Measurements from ENCODE around the gene ANXA2.

ANXA2 gene

DNA sequence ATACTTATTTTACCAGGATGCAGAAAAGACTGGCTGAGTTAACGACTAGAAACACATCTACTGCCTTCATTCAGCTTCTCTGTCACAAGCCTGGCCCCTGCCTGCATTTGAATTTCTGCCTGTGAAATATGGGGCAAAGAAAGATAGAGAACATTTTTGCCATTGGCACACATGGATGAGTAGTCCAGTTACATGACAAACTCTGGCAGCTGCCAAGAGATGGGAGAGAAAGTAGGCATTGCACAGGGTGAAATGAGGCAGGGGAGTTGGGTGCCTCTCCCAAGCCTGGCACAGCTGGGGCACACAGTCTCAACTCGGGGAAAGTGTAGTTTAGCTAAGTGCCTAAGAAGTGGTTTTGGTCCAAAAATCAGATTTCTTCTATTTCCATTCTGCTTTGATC lies 24.0 kb downstream of the ANXA2 start:
- peaks cover 27% of the 10 kb centered on the region for H3K36me3 ChIP-seq (replicated peaks; ENCODE audit: low read depth, low read length)
- H3K9me3 ChIP-seq (ENCODE audit: insufficient read depth, low read length) = no peaks in the 10 kb centered on the region
- H3K27me3 ChIP-seq (ENCODE audit: low read depth, low read length) = no peaks in the 10 kb centered on the region
- no peak overlapping the region for H3K4me3 ChIP-seq (ENCODE audit: low read length)
- no peak overlapping the region for H2AFZ ChIP-seq (ENCODE audit: low read depth, low read length)
- no peak overlapping the region for H3K9ac ChIP-seq (ENCODE audit: low read length)
- no peak overlapping the region for H3K4me2 ChIP-seq (ENCODE audit: low read length)
- H3K79me2 ChIP-seq (ENCODE audit: low read length) = no peaks in the 10 kb centered on the region
- H3K4me1 ChIP-seq (ENCODE audit: low read length) = no peaks in the 10 kb centered on the region
- peaks cover 4% of the 10 kb centered on the region; the same call in 1 of the 2 replicates for H4K20me1 ChIP-seq (ENCODE audit: insufficient read depth, low read length)
- no peak overlapping the region for H3K27ac ChIP-seq (ENCODE audit: low read length)
- TF ChIP-seq, protein P1, sequence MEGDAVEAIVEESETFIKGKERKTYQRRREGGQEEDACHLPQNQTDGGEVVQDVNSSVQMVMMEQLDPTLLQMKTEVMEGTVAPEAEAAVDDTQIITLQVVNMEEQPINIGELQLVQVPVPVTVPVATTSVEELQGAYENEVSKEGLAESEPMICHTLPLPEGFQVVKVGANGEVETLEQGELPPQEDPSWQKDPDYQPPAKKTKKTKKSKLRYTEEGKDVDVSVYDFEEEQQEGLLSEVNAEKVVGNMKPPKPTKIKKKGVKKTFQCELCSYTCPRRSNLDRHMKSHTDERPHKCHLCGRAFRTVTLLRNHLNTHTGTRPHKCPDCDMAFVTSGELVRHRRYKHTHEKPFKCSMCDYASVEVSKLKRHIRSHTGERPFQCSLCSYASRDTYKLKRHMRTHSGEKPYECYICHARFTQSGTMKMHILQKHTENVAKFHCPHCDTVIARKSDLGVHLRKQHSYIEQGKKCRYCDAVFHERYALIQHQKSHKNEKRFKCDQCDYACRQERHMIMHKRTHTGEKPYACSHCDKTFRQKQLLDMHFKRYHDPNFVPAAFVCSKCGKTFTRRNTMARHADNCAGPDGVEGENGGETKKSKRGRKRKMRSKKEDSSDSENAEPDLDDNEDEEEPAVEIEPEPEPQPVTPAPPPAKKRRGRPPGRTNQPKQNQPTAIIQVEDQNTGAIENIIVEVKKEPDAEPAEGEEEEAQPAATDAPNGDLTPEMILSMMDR (IDR thresholded peaks at IDR 0.05; ENCODE audit: low read depth, low read length) = no peak
- TF ChIP-seq EZH2phosphoT487 (IDR thresholded peaks at IDR 0.05; ENCODE audit: low read depth) = no peak

DNA sequence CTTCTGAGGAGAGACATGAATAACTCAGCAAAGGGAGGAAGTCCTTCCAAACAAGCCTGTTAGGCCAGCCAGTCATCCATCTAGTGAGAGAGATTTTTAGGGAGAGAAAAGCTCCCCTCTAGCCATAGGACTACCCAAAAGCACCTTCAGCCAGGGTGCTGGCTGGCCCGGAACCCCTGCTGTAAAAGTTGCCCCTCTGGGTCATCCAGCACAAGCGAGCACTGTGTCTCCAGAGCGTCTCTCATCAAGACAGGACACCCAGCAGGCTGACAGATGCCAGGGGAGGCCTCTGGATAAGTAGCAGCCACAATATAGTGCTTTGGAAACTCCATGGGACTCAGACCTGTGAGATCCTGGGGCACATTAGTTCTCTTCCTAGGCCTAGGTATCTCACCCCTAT lies 24.5 kb downstream of the ANXA2 start:
- no peak overlapping the region for H3K27ac ChIP-seq (ENCODE audit: low read length)
- H3K79me2 ChIP-seq (ENCODE audit: low read length) = no peaks in the 10 kb centered on the region
- H3K9me3 ChIP-seq (ENCODE audit: insufficient read depth, low read length) = no peaks in the 10 kb centered on the region
- H2AFZ ChIP-seq (ENCODE audit: low read depth, low read length) = no peak overlapping the region
- TF ChIP-seq EZH2phosphoT487 (IDR thresholded peaks at IDR 0.05; ENCODE audit: low read depth) = no peak
- TF ChIP-seq, protein P1 (IDR thresholded peaks at IDR 0.05; ENCODE audit: low read depth, low read length) = no peak
- peaks cover 4% of the 10 kb centered on the region; the same call in 1 of the 2 replicates for H4K20me1 ChIP-seq (ENCODE audit: insufficient read depth, low read length)
- H3K4me2 ChIP-seq (ENCODE audit: low read length) = no peak overlapping the region
- no peak overlapping the region for H3K9ac ChIP-seq (ENCODE audit: low read length)
- H3K4me3 ChIP-seq (ENCODE audit: low read length) = no peak overlapping the region
- no peaks in the 10 kb centered on the region for H3K4me1 ChIP-seq (ENCODE audit: low read length)
- no peaks in the 10 kb centered on the region for H3K27me3 ChIP-seq (ENCODE audit: low read depth, low read length)
- peaks cover 27% of the 10 kb centered on the region for H3K36me3 ChIP-seq (replicated peaks; ENCODE audit: low read depth, low read length)

DNA sequence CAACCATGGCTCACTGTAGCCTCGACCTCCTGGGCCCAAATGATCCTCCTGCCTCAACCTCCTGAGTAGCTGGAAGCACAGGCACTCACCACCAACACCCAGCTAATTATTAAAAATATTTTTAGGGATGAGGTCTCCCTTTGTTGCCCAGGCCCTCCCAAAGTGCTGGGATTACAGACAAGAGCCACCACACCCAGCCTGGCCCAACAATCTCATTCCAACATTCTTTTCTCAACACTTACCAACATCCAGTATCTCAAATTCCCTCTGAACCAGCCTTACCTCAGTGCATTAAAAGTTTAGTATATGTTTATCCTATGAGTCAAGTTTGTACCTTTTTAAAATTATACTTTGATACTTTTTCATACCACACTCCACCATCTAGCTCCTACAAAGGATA lies 25.0 kb downstream of the ANXA2 start:
- Histone ChIP-seq H3K79me2 (ENCODE audit: low read length) (no peaks in the 10 kb centered on the region), H4K20me1 (ENCODE audit: insufficient read depth, low read length) (peaks cover 4% of the 10 kb centered on the region; the same call in 1 of the 2 replicates), H3K9ac (ENCODE audit: low read length) (no peak overlapping the region), H3K4me1 (ENCODE audit: low read length) (no peaks in the 10 kb centered on the region), H2AFZ (ENCODE audit: low read depth, low read length) (no peak overlapping the region), H3K36me3 (replicated peaks; ENCODE audit: low read depth, low read length) (peaks cover 27% of the 10 kb centered on the region), H3K4me3 (ENCODE audit: low read length) (no peak overlapping the region), H3K9me3 (ENCODE audit: insufficient read depth, low read length) (no peaks in the 10 kb centered on the region), H3K27me3 (ENCODE audit: low read depth, low read length) (no peaks in the 10 kb centered on the region), H3K27ac (ENCODE audit: low read length) (no peak overlapping the region), H3K4me2 (ENCODE audit: low read length) (no peak overlapping the region)
- no peak for TF ChIP-seq EZH2phosphoT487 (IDR thresholded peaks at IDR 0.05; ENCODE audit: low read depth)

DNA sequence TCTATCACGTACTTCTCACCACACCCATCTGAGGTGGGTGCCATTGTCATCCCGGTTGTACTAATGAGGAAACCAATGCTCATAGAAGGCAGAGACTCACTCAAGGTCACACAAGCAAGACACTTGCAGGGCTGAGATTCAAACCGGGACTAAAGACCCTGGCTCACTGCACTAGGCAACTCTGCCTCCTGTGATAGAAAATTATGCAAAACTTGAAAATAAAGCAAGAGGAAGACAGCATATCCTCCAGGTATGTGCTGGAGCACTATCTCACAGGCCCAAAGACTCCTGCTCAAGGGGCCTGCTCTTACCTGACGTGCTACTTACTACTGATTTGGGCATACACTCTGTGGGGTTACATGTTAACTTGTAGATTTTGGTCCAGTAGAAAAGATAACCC lies 25.6 kb downstream of the ANXA2 start:
- Histone ChIP-seq H3K4me2 (ENCODE audit: low read length) (no peak overlapping the region), H3K4me3 (ENCODE audit: low read length) (no peak overlapping the region), H4K20me1 (ENCODE audit: insufficient read depth, low read length) (peaks cover 4% of the 10 kb centered on the region; the same call in 1 of the 2 replicates), H2AFZ (ENCODE audit: low read depth, low read length) (no peak overlapping the region), H3K27me3 (ENCODE audit: low read depth, low read length) (no peaks in the 10 kb centered on the region), H3K9ac (ENCODE audit: low read length) (no peak overlapping the region), H3K4me1 (ENCODE audit: low read length) (no peaks in the 10 kb centered on the region), H3K79me2 (ENCODE audit: low read length) (no peaks in the 10 kb centered on the region), H3K36me3 (replicated peaks; ENCODE audit: low read depth, low read length) (peaks cover 27% of the 10 kb centered on the region), H3K9me3 (ENCODE audit: insufficient read depth, low read length) (no peaks in the 10 kb centered on the region), H3K27ac (ENCODE audit: low read length) (no peak overlapping the region)
- TF ChIP-seq EZH2phosphoT487 (IDR thresholded peaks at IDR 0.05; ENCODE audit: low read depth) = no peak
- TF ChIP-seq, protein P1 (IDR thresholded peaks at IDR 0.05; ENCODE audit: low read depth, low read length) = no peak

Data from OCI-LY3 (cell line).